ENCODE measurements around the gene CFAP46. TPM values are rescaled to one million over a fixed set of nuclear protein-coding genes. Genes with fewer than 3 reads are reported as not detected.

The CFAP46 gene
- total and polyA plus RNA-seq, 2 experiments from 2014 or later, result 3.1 to 5.4 TPM

- peaks cover 3% of the 10 kb centered on the region for H3K27me3 Mint-ChIP-seq (ENCODE audit: insufficient read depth, low read depth, poor library complexity)
Measured at GRCh38 chr10:132820056-132820455, 122.3 kb downstream of the CFAP46 start.

More at GRCh38 chr10:132820056-132820455, 122.3 kb downstream of the CFAP46 start:
- peaks cover 5% of the 10 kb centered on the region for H3K36me3 Mint-ChIP-seq (ENCODE audit: low read depth)
- Histone ChIP-seq H2AFZ (no peak overlapping the region), H3K27ac (ENCODE audit: low read depth) (no peak overlapping the region), H3F3A (replicated peaks; ENCODE audit: low read depth) (no peaks in the 10 kb centered on the region), H3K9me2 (ENCODE audit: insufficient read depth) (no peaks in the 10 kb centered on the region), H3K4me1 (ENCODE audit: insufficient read depth) (no peaks in the 10 kb centered on the region), H3K27me3 (ENCODE audit: insufficient read depth) (no peaks in the 10 kb centered on the region), H3K4me3 (no peak overlapping the region), H3K79me2 (replicated peaks; ENCODE audit: insufficient read depth) (no peaks in the 10 kb centered on the region), H3K4me2 (no peak overlapping the region), H4K20me1 (replicated peaks; ENCODE audit: insufficient read depth) (no peaks in the 10 kb centered on the region), H3K36me3 (ENCODE audit: insufficient read depth) (no peaks in the 10 kb centered on the region)
- no peak overlapping the region for H3K4me3 Mint-ChIP-seq
- TF ChIP-seq EZH2 (IDR thresholded peaks at IDR 0.05; ENCODE audit: low read depth, unreplicated experiment) (no peak), NANOG (IDR thresholded peaks at IDR 0.05; ENCODE audit: borderline replicate concordance) (no peak), REST (IDR thresholded peaks at IDR 0.05; ENCODE audit: unreplicated experiment) (no peak), ZNF462 (CRISPR knock-in tag; IDR thresholded peaks at IDR 0.05) (no peak), ZNF331 (CRISPR knock-in tag; IDR thresholded peaks at IDR 0.05; ENCODE audit: low read depth) (no peak), STAT1 (IDR thresholded peaks at IDR 0.05; ENCODE audit: unreplicated experiment) (no peak), CREB1 (CRISPR knock-in tag; IDR thresholded peaks at IDR 0.05; ENCODE audit: low read depth) (no peak), ZNF114 (CRISPR knock-in tag; IDR thresholded peaks at IDR 0.05) (no peak), POLR2AphosphoS5 (IDR thresholded peaks at IDR 0.05; ENCODE audit: low read depth) (no peak), JUNB (IDR thresholded peaks at IDR 0.05; ENCODE audit: unreplicated experiment) (no peak)
- TF ChIP-seq, protein P1, sequence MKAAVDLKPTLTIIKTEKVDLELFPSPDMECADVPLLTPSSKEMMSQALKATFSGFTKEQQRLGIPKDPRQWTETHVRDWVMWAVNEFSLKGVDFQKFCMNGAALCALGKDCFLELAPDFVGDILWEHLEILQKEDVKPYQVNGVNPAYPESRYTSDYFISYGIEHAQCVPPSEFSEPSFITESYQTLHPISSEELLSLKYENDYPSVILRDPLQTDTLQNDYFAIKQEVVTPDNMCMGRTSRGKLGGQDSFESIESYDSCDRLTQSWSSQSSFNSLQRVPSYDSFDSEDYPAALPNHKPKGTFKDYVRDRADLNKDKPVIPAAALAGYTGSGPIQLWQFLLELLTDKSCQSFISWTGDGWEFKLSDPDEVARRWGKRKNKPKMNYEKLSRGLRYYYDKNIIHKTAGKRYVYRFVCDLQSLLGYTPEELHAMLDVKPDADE (IDR thresholded peaks at IDR 0.05), result no peak
- TF ChIP-seq, protein P2, sequence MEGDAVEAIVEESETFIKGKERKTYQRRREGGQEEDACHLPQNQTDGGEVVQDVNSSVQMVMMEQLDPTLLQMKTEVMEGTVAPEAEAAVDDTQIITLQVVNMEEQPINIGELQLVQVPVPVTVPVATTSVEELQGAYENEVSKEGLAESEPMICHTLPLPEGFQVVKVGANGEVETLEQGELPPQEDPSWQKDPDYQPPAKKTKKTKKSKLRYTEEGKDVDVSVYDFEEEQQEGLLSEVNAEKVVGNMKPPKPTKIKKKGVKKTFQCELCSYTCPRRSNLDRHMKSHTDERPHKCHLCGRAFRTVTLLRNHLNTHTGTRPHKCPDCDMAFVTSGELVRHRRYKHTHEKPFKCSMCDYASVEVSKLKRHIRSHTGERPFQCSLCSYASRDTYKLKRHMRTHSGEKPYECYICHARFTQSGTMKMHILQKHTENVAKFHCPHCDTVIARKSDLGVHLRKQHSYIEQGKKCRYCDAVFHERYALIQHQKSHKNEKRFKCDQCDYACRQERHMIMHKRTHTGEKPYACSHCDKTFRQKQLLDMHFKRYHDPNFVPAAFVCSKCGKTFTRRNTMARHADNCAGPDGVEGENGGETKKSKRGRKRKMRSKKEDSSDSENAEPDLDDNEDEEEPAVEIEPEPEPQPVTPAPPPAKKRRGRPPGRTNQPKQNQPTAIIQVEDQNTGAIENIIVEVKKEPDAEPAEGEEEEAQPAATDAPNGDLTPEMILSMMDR (conservative IDR thresholded peaks at IDR 0.05; ENCODE audit: low read depth in 2 of 2), result no peak
- H3K4me1 Mint-ChIP-seq, result no peaks in the 10 kb centered on the region; the same call in 2 of the 3 replicates
- ATAC-seq, result no peak
- peaks cover 2% of the 10 kb centered on the region; the same call in 2 of the 3 replicates for H3K9me3 Mint-ChIP-seq
- no peak overlapping the region for H3K27ac Mint-ChIP-seq
- DNase-seq (ENCODE audit: low spot score), result no peak
